ENCODE data around the gene MYOZ3.
A peak's percentile ranks its signal among the peaks of the same experiment; 100 is the strongest.

Gene MYOZ3

DNA sequence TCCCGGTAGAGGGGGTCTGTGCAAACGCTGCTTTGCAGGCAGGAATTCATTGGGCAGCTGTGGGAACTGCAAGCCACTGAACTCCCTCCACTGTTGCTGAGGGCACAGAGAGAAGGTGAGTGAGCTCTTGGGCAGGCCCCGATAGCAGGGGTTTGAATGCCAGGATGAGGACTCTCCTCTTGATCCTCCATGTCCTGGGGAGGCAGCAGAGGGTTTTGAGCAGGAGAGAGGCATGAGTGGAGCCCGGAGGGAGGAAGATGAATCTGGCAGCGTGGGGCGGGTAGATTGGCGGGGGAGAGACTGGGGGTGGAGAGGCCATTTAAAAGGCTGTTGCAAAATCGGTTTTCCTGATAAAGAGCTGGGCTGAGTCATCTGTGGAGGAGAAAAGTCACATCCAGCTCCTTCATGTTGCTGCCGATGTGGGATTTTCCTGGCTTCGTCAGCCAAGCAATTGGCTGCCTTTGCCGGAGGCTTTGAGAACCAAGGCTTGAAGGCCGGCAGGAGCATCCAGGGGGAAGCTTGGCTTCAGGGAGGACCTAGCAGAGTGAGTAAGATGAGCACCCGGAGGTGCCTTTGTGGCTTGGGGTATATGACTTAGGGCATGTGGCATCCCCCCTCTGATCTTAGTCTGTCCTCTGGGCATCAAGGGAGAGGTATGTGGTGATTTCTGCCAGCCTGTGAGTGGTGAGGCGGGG is 20.6 kb upstream of the MYOZ3 start, which contains the start of gene SYNPO:
SYNPO (plus strand) TSS at position 350 of the 695 bp plus-strand sequence. CDS start 7,616 bp downstream, outside the sequence.
- Histone ChIP-seq H3K9ac (ENCODE audit: low read length) (peak within 1 kb of the TSS; percentile 40), H3K9me3 (ENCODE audit: control insufficient read depth, low read length) (no peaks in the 10 kb centered on the region), H3K4me3 (ENCODE audit: low read length) (no peak within 1 kb of the TSS), H3K36me3 (ENCODE audit: control insufficient read depth, insufficient read depth, low read length) (no peaks in the 10 kb centered on the region), H3K4me1 (ENCODE audit: control insufficient read depth, insufficient read depth, low read length) (peaks cover 79% of the 10 kb centered on the region), H3K27me3 (ENCODE audit: control insufficient read depth, insufficient read depth, low read length) (no peaks in the 10 kb centered on the region)

DNA sequence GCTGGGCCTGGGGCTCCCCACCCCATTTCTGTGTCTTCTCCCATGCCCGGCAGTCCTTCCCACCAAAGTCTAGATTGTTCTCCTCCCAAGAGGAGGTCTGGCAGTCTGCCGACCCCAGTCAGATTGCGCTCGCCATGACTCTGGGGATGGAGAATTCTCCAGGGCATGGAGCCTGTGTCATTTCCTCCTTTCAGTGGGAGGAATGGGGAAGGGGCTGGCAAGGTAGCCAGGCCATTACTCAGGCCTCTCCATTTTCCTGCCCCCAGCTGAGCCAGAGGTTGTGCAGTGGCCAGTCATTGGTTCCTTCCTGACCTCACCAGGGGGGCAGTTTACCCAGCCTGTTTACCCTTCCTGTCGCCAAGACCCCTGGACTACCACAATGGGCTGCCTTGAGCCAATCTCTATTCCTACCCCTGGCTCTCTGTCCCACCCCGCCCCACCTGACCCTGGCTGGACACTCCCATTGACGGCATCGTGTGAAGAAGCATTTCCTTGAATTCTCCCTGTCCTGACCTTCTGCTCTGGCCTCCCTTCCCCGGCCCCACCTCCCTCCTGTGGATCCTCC is 20.0 kb upstream of the MYOZ3 start:
- H3K4me1 ChIP-seq (ENCODE audit: control insufficient read depth, insufficient read depth, low read length), result peaks cover 79% of the 10 kb centered on the region

GRCh38 chr5:150641824-150642566 is 19.1 kb upstream of the MYOZ3 start:
- no peak overlapping the region for H3K9ac ChIP-seq (ENCODE audit: low read length)
- H3K4me1 ChIP-seq (ENCODE audit: control insufficient read depth, insufficient read depth, low read length), result peaks cover 70% of the 10 kb centered on the region
- H3K27me3 ChIP-seq (ENCODE audit: control insufficient read depth, insufficient read depth, low read length), result no peaks in the 10 kb centered on the region
- H3K36me3 ChIP-seq (ENCODE audit: control insufficient read depth, insufficient read depth, low read length), result no peaks in the 10 kb centered on the region
- H3K4me3 ChIP-seq (ENCODE audit: low read length), result no peak overlapping the region
- no peaks in the 10 kb centered on the region for H3K9me3 ChIP-seq (ENCODE audit: control insufficient read depth, low read length)

More for the DNA sequence above, 20.0 kb upstream of the MYOZ3 start:
- no peaks in the 10 kb centered on the region for H3K9me3 ChIP-seq (ENCODE audit: control insufficient read depth, low read length)
- H3K4me3 ChIP-seq (ENCODE audit: low read length), result no peak overlapping the region
- no peaks in the 10 kb centered on the region for H3K36me3 ChIP-seq (ENCODE audit: control insufficient read depth, insufficient read depth, low read length)
- H3K9ac ChIP-seq (ENCODE audit: low read length), result peak overlapping the region; percentile 40
- H3K27me3 ChIP-seq (ENCODE audit: control insufficient read depth, insufficient read depth, low read length), result no peaks in the 10 kb centered on the region

- no peak overlapping the region for H3K9ac ChIP-seq (ENCODE audit: low read length)
- H3K9me3 ChIP-seq (ENCODE audit: control insufficient read depth, low read length), result no peaks in the 10 kb centered on the region
- no peaks in the 10 kb centered on the region for H3K27me3 ChIP-seq (ENCODE audit: control insufficient read depth, insufficient read depth, low read length)
- no peaks in the 10 kb centered on the region for H3K36me3 ChIP-seq (ENCODE audit: control insufficient read depth, insufficient read depth, low read length)
- no peak overlapping the region for H3K4me3 ChIP-seq (ENCODE audit: low read length)
- peaks cover 67% of the 10 kb centered on the region for H3K4me1 ChIP-seq (ENCODE audit: control insufficient read depth, insufficient read depth, low read length)
These were observed 18.5 kb upstream of the MYOZ3 start for GRCh38 chr5:150642567-150642927.

- no peak overlapping the region for H3K4me3 ChIP-seq (ENCODE audit: low read length)
- no peaks in the 10 kb centered on the region for H3K9me3 ChIP-seq (ENCODE audit: control insufficient read depth, low read length)
- H3K4me1 ChIP-seq (ENCODE audit: control insufficient read depth, insufficient read depth, low read length), result peaks cover 60% of the 10 kb centered on the region
- no peaks in the 10 kb centered on the region for H3K27me3 ChIP-seq (ENCODE audit: control insufficient read depth, insufficient read depth, low read length)
- no peak overlapping the region for H3K9ac ChIP-seq (ENCODE audit: low read length)
- H3K36me3 ChIP-seq (ENCODE audit: control insufficient read depth, insufficient read depth, low read length), result no peaks in the 10 kb centered on the region
These were observed 17.9 kb upstream of the MYOZ3 start for GRCh38 chr5:150642991-150643710.

DNA sequence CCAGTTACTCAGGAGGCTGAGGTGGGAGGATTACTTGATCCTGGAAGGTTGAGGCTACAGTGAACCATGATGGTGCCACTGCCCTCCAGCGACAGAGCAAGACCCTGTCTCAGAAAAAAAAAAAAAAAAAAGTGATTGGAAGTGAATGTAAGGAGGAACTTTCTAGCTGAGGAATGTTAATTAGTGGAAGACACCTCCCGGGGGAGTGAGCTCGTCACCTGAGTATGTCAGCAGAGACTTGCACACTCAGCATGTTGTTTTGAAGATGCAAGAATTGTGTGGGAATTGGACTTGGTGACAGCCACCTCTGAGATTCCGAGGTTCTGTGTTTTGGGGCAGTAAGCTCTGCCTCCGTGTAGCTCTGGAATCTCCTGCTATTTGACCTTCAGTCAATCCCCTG is 17.0 kb upstream of the MYOZ3 start:
- H3K27me3 ChIP-seq (ENCODE audit: control insufficient read depth, insufficient read depth, low read length), result no peaks in the 10 kb centered on the region
- H3K36me3 ChIP-seq (ENCODE audit: control insufficient read depth, insufficient read depth, low read length), result no peaks in the 10 kb centered on the region
- H3K4me3 ChIP-seq (ENCODE audit: low read length), result no peak overlapping the region
- H3K9me3 ChIP-seq (ENCODE audit: control insufficient read depth, low read length), result no peaks in the 10 kb centered on the region
- peaks cover 52% of the 10 kb centered on the region for H3K4me1 ChIP-seq (ENCODE audit: control insufficient read depth, insufficient read depth, low read length)
- H3K9ac ChIP-seq (ENCODE audit: low read length), result no peak overlapping the region

DNA sequence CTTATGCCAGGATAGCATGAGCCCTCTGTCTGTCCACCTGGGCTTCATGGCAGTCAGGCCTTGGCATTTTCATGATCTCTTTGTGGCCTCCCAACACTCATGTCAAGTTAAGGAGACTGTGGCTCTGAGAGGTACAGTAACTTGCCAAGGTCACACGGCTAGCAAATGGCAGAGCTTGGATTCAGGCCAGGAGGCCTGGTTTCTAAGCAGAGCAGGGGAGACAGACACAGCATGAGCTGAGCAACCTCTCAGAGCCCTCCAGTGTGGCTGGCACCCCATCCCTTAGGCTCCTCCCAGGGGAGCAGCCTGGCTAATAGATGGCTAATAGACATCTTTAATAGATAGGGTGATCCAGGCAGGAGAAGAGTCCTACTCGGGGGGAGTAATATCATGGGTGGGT is 16.5 kb upstream of the MYOZ3 start:
- Histone ChIP-seq H3K4me3 (ENCODE audit: low read length) (no peak overlapping the region), H3K9ac (ENCODE audit: low read length) (no peak overlapping the region), H3K36me3 (ENCODE audit: control insufficient read depth, insufficient read depth, low read length) (no peaks in the 10 kb centered on the region), H3K9me3 (ENCODE audit: control insufficient read depth, low read length) (no peaks in the 10 kb centered on the region), H3K27me3 (ENCODE audit: control insufficient read depth, insufficient read depth, low read length) (no peaks in the 10 kb centered on the region), H3K4me1 (ENCODE audit: control insufficient read depth, insufficient read depth, low read length) (peaks cover 47% of the 10 kb centered on the region)

DNA sequence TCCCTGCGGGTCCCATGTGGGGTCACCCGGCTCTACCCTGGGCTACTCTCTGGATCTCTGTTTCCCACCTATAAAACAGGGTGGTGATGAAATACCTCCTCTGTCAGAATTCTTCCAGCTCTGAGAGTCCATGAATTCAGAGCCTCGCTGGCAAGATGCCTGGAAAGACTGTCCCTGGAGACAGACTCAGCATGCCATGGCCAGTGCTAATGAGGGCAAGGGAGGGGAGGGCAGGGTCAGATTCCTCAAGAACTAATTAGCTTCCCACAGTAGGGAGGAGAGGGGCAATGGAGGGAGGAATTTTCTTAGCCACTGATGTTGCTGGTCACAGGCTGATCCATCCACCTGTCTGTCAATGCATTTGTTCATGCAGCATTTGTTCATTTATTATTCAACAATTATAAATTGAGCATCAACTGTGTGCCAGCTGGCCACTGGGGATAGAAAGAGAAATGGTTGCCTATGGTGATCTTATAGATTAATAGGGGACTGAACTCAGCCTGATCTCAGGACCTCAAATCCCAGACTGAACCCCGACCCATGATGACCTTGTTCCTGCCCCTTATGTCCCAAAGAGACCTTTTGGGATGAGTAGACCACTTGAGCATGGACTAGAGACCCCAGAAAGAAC is 15.9 kb upstream of the MYOZ3 start:
- no peaks in the 10 kb centered on the region for H3K9me3 ChIP-seq (ENCODE audit: control insufficient read depth, low read length)
- H3K27me3 ChIP-seq (ENCODE audit: control insufficient read depth, insufficient read depth, low read length), result no peaks in the 10 kb centered on the region
- H3K4me1 ChIP-seq (ENCODE audit: control insufficient read depth, insufficient read depth, low read length), result peaks cover 41% of the 10 kb centered on the region
- H3K4me3 ChIP-seq (ENCODE audit: low read length), result no peak overlapping the region
- H3K36me3 ChIP-seq (ENCODE audit: control insufficient read depth, insufficient read depth, low read length), result no peaks in the 10 kb centered on the region
- no peak overlapping the region for H3K9ac ChIP-seq (ENCODE audit: low read length)

DNA sequence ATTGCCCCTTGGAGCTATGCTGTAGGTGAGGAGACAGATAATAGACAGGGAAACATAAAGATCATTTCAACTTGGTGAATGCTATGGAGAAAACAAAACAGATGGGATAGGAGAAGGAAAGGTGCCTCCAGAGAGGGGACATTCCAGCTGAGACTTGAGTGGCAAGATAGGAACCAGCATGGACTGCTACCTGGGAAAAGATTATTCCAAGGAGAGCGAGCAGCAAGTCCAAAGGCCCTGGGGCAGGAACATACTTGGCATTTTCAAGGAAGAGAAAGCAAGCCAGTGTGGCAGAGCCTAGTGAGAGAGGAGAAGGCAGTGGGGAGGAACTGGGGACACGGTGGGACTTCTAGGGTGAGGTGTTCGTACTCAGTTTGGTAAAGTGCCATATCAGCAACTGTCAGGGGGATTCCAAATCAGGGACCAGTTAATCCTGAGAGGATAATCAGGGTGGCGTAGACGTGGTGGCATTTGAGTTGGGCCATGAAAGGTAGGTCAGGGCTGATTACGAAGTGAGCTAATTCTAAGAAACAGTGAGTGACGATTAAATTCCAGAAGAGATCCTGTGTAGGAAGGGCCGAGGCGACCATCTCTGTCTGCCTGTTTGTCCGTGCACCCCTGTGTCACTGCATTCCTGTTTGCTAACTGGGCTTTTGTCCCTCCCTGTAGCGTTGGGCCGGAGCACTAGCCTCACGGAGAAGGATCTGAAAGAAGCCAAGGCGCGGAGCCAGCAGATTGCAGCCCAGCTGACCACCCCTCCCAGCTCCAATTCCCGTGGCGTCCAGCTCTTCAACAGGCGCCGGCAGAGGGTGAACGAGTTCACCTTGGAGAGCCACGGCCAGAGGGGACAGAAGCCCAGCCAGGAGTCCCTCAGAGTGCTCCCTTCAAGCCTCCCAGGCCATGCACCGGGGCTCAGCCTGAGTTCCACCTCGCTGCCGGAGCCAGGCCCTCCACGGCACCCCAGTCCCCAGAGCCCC is 13.5 kb upstream of the MYOZ3 start:
- H3K4me1 ChIP-seq (ENCODE audit: control insufficient read depth, insufficient read depth, low read length), result peaks cover 17% of the 10 kb centered on the region
- H3K27me3 ChIP-seq (ENCODE audit: control insufficient read depth, insufficient read depth, low read length), result no peaks in the 10 kb centered on the region
- H3K36me3 ChIP-seq (ENCODE audit: control insufficient read depth, insufficient read depth, low read length), result no peaks in the 10 kb centered on the region
- no peaks in the 10 kb centered on the region for H3K9me3 ChIP-seq (ENCODE audit: control insufficient read depth, low read length)
- no peak overlapping the region for H3K9ac ChIP-seq (ENCODE audit: low read length)
- no peak overlapping the region for H3K4me3 ChIP-seq (ENCODE audit: low read length)

DNA sequence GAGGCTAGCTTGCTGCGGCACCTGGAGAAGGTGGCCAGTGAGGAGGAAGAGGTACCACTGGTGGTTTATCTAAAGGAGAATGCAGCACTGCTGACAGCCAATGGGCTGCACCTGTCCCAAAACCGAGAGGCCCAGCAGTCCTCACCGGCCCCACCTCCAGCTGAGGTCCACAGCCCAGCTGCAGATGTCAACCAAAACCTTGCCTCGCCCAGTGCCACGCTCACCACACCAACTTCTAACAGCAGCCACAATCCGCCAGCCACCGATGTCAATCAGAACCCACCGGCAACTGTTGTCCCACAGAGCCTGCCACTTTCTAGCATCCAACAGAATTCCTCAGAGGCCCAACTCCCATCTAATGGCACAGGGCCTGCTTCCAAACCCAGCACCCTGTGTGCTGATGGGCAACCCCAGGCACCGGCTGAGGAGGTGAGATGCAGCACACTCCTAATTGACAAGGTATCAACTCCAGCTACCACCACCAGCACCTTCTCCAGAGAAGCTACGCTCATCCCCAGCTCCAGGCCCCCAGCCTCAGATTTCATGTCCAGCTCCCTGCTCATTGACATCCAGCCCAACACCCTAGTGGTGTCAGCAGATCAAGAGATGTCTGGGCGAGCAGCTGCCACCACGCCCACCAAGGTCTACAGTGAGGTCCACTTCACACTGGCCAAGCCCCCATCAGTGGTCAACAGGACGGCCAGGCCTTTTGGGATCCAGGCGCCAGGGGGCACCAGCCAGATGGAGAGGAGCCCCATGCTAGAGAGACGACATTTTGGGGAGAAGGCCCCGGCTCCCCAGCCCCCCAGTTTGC is 12.6 kb upstream of the MYOZ3 start:
- H3K9ac ChIP-seq (ENCODE audit: low read length), result no peak overlapping the region
- H3K36me3 ChIP-seq (ENCODE audit: control insufficient read depth, insufficient read depth, low read length), result no peaks in the 10 kb centered on the region
- H3K9me3 ChIP-seq (ENCODE audit: control insufficient read depth, low read length), result no peaks in the 10 kb centered on the region
- H3K4me3 ChIP-seq (ENCODE audit: low read length), result no peak overlapping the region
- peaks cover 9% of the 10 kb centered on the region for H3K4me1 ChIP-seq (ENCODE audit: control insufficient read depth, insufficient read depth, low read length)
- H3K27me3 ChIP-seq (ENCODE audit: control insufficient read depth, insufficient read depth, low read length), result no peaks in the 10 kb centered on the region
